Fibroblast of lung (primary cell): ENCODE data around the gene PARVG. TPM values are rescaled to one million over a fixed set of nuclear protein-coding genes. Genes with fewer than 3 reads are reported as not detected.

Experiments
- DNase-seq, 2 donors: peaks; one replicate each; pipeline versions ENCODE4 v3.0.0 to v3.0.0-alpha.2; 2010; ENCODE audit warnings: low read depth in 2 of 2
- H2AFZ ChIP-seq: 2 replicates; pipeline ENCODE4 v1.5.1; 2012; ENCODE audit warnings: low read length, control low read depth, inconsistent platforms
- H3K27ac ChIP-seq: 2 replicates; pipeline ENCODE4 v1.5.1; 2011; ENCODE audit warnings: low read length, control low read depth; ENCODE audit not compliant: insufficient read depth
- H3K27me3 ChIP-seq: 2 replicates; pipeline ENCODE4 v1.5.1; 2011; ENCODE audit warnings: mild to moderate bottlenecking, low read length; ENCODE audit not compliant: control insufficient read depth, insufficient read depth
- H3K36me3 ChIP-seq: 2 replicates; pipeline ENCODE4 v1.5.1; 2011; ENCODE audit warnings: low read length; ENCODE audit not compliant: control insufficient read depth, insufficient read depth
- H3K4me1 ChIP-seq: 2 replicates; pipeline ENCODE4 v1.5.1; 2011; ENCODE audit warnings: low read length; ENCODE audit not compliant: control insufficient read depth, insufficient read depth; ENCODE audit errors: extremely low read depth
- H3K4me2 ChIP-seq: 2 replicates; pipeline ENCODE4 v1.5.1; 2011; ENCODE audit warnings: low read length, control low read depth; ENCODE audit not compliant: insufficient read depth; ENCODE audit errors: extremely low read depth
- H3K4me3 ChIP-seq, 4 experiments: fragments of 200-600 bp in 1 of 4; sonication (generic) in 1 of 4; replicated peaks in 1 of 4; 2 replicates each; pipeline ENCODE4 v1.5.1; 2011 to 2016; ENCODE audit warnings: low read length in 4 of 4, low read depth in 3 of 4, mild to moderate bottlenecking in 3 of 4, control low read depth in 2 of 4, inconsistent platforms in 1 of 4, mixed read lengths in 1 of 4; ENCODE audit not compliant: insufficient read depth in 1 of 4; ENCODE audit errors: control extremely low read depth in 1 of 4
- H3K79me2 ChIP-seq: 2 replicates; pipeline ENCODE4 v1.5.1; 2012; ENCODE audit warnings: mild to moderate bottlenecking, low read length, inconsistent platforms; ENCODE audit not compliant: control insufficient read depth, insufficient read depth
- H3K9ac ChIP-seq: 2 replicates; pipeline ENCODE4 v1.5.1; 2011; ENCODE audit warnings: mild to moderate bottlenecking, low read length, control low read depth; ENCODE audit not compliant: insufficient read depth
- H3K9me3 ChIP-seq: 2 replicates; pipeline ENCODE4 v1.5.1; 2012; ENCODE audit warnings: low read depth, low read length; ENCODE audit not compliant: control insufficient read depth, insufficient read depth
- H4K20me1 ChIP-seq: 2 replicates; pipeline ENCODE4 v1.5.1; 2011; ENCODE audit warnings: low read length; ENCODE audit not compliant: control insufficient read depth, insufficient read depth; ENCODE audit errors: extremely low read depth
- EZH2 ChIP-seq: IDR thresholded peaks from 2 replicates; pipeline ENCODE4 v1.5.1; 2012; ENCODE audit warnings: low read length, control low read depth, mild to moderate bottlenecking; ENCODE audit errors: missing control alignments
- polyA plus RNA-seq, 2 donors: library from polyadenylated mRNA; depleted of rRNA in 1 of 2; stranded (reverse) in 1 of 2; unstranded in 1 of 2; fragments of >200 nt; gene quantifications; 2 replicates each; pipeline ENCODE4 v1.2.1, GENCODE V29; 2011 to 2012; ENCODE audit warnings: missing spikeins in 1 of 2
- total RNA-seq: library from RNA; depleted of rRNA; stranded (reverse); fragments of >200 nt; gene quantifications from 2 replicates; pipeline ENCODE4 v1.2.1, GENCODE V29; 2014
- TF ChIP-seq, protein P1 (sequence below), 2 donors: IDR thresholded peaks in 1 of 2; conservative IDR thresholded peaks in 1 of 2; 1 replicate in 1 of 2; 2 replicates in 1 of 2; pipeline ENCODE4 v1.5.1; 2011 to 2012; ENCODE audit warnings: low read length in 2 of 2, control low read depth in 1 of 2, inconsistent platforms in 1 of 2, low read depth in 1 of 2, mild to moderate bottlenecking in 1 of 2

The PARVG gene
- total and polyA plus RNA-seq, 2 donors (not counting 1 experiment from before 2014, with no cell fraction given): not detected

GRCh38 chr22:44211256-44211945 lies 30.7 kb downstream of the PARVG start:
- Histone ChIP-seq H3K4me2 (no peak overlapping the region), H3K4me1 (no peaks in the 10 kb centered on the region), H4K20me1 (no peaks in the 10 kb centered on the region), H3K27ac (no peak overlapping the region), H3K36me3 (no peaks in the 10 kb centered on the region), H2AFZ (no peak overlapping the region), H3K9me3 (no peaks in the 10 kb centered on the region), H3K27me3 (peaks cover 4% of the 10 kb centered on the region), H3K4me3 (no peak overlapping the region), H3K79me2 (no peaks in the 10 kb centered on the region), H3K9ac (no peak overlapping the region)
- TF ChIP-seq, protein P1, sequence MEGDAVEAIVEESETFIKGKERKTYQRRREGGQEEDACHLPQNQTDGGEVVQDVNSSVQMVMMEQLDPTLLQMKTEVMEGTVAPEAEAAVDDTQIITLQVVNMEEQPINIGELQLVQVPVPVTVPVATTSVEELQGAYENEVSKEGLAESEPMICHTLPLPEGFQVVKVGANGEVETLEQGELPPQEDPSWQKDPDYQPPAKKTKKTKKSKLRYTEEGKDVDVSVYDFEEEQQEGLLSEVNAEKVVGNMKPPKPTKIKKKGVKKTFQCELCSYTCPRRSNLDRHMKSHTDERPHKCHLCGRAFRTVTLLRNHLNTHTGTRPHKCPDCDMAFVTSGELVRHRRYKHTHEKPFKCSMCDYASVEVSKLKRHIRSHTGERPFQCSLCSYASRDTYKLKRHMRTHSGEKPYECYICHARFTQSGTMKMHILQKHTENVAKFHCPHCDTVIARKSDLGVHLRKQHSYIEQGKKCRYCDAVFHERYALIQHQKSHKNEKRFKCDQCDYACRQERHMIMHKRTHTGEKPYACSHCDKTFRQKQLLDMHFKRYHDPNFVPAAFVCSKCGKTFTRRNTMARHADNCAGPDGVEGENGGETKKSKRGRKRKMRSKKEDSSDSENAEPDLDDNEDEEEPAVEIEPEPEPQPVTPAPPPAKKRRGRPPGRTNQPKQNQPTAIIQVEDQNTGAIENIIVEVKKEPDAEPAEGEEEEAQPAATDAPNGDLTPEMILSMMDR (conservative IDR thresholded peaks at IDR 0.05 in 1 of 2, IDR thresholded peaks at IDR 0.05 in 1 of 2; ENCODE audit: low read depth in 1 of 2, low read length in 2 of 2): no peak
- TF ChIP-seq EZH2: no peak
- peak in 1 of 2 donors; percentile 49 for DNase-seq

DNA sequence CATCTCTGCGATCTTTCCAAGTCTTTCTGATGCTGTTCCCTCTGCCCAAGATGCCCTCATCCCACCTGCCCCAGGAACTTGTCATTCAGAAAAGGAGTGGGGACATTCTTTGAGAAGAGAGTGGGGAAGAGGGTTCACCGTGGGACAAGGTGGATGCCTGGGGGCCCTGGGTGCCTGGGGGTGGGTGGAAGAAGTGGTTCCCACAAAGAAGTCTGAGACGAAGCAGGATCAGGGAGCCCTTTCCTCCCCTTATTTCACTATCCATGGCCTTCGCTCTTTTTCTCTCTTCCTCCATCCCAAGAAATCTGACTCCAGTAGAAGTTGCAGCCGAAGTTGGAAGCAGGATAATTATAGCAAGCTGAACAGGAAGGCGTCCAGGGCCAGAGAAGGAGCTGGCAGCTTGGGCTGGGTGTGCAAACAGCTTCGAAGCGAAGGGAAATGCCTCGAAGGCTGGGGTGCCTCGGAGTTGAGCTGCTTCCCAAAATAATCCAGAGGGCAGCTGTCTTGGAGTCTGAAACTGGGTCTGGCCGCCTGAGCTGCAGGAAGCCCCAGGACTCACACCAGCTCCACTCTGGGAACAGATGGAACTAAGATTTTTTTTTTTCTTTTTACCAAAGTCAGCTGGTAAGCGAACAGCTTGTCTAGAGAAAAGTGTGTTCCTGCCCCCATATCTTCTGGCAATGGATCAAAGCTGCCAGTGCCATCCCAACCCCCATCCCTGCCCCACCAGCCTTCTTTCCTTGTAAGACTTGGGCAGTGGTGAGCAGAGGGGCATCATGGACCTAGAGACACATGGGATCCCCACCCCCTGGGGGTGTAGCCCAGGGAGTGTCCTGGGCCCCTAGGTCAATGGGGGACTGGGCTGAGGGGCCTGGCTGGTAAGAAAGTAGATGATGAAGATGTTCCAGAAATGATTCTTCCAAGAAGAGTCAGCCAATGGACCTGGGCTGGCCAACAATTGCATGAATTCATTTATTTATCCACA lies 31.5 kb downstream of the PARVG start:
- Histone ChIP-seq H3K4me1 (no peaks in the 10 kb centered on the region), H3K9me3 (no peaks in the 10 kb centered on the region), H3K9ac (no peak overlapping the region), H3K27ac (no peak overlapping the region), H2AFZ (no peak overlapping the region), H3K79me2 (no peaks in the 10 kb centered on the region), H3K36me3 (no peaks in the 10 kb centered on the region), H3K4me3 (no peak overlapping the region), H3K4me2 (peak overlapping the region; percentile 15), H4K20me1 (no peaks in the 10 kb centered on the region), H3K27me3 (peaks cover 4% of the 10 kb centered on the region)
- DNase-seq: peak in 1 of 2 donors; percentile 33
- TF ChIP-seq, protein P1 (conservative IDR thresholded peaks at IDR 0.05 in 1 of 2, IDR thresholded peaks at IDR 0.05 in 1 of 2; ENCODE audit: low read depth in 1 of 2, low read length in 2 of 2): no peak
- TF ChIP-seq EZH2: no peak

- H3K9me3 ChIP-seq: no peaks in the 10 kb centered on the region
- no peak for DNase-seq
- peaks cover 4% of the 10 kb centered on the region for H3K27me3 ChIP-seq
- H3K79me2 ChIP-seq: no peaks in the 10 kb centered on the region
- no peaks in the 10 kb centered on the region for H3K4me1 ChIP-seq
- H4K20me1 ChIP-seq: no peaks in the 10 kb centered on the region
- no peak overlapping the region for H3K9ac ChIP-seq
- TF ChIP-seq, protein P1 (conservative IDR thresholded peaks at IDR 0.05 in 1 of 2, IDR thresholded peaks at IDR 0.05 in 1 of 2; ENCODE audit: low read depth in 1 of 2, low read length in 2 of 2): no peak
- TF ChIP-seq EZH2: no peak
- H3K4me2 ChIP-seq: no peak overlapping the region
- no peaks in the 10 kb centered on the region for H3K36me3 ChIP-seq
- no peak overlapping the region for H3K4me3 ChIP-seq
- H3K27ac ChIP-seq: no peak overlapping the region
- H2AFZ ChIP-seq: no peak overlapping the region
These were observed 32.2 kb downstream of the PARVG start for GRCh38 chr22:44212936-44213335.
